Measurements from ENCODE around the gene FKBP5.
"Not testable (repeated sequence)": the region's sequence is repeated elsewhere in the genome, so short reads cannot be mapped to it uniquely, and the experiment has no call there.

Gene FKBP5

GRCh38 chr6:35605600-35605999 is 83.1 kb downstream of the FKBP5 start:
- no peak for DNase-seq

GRCh38 chr6:35603326-35604202 is 85.2 kb downstream of the FKBP5 start:
- no peak for DNase-seq

- no peak for DNase-seq
Observed at GRCh38 chr6:35602133-35602946, 86.4 kb downstream of the FKBP5 start.

- DNase-seq, result no peak
Observed at GRCh38 chr6:35601331-35602132, 87.2 kb downstream of the FKBP5 start.

GRCh38 chr6:35600659-35601125 is 88.0 kb downstream of the FKBP5 start:
- DNase-seq, result no peak

- DNase-seq, result no peak
Observed at GRCh38 chr6:35599761-35600658, 88.7 kb downstream of the FKBP5 start.

GRCh38 chr6:35598621-35599020 is 90.1 kb downstream of the FKBP5 start:
- not testable (repeated sequence) for DNase-seq

- no peak for DNase-seq
Observed at GRCh38 chr6:35596448-35597442, 92.0 kb downstream of the FKBP5 start.

GRCh38 chr6:35594503-35595186 is 94.1 kb downstream of the FKBP5 start:
- no peak for DNase-seq

- DNase-seq, result no peak
Observed at GRCh38 chr6:35592178-35592577, 96.5 kb downstream of the FKBP5 start.

GRCh38 chr6:35590622-35591066 is 98.1 kb downstream of the FKBP5 start:
- DNase-seq, result no peak

GRCh38 chr6:35589904-35590303 is 98.8 kb downstream of the FKBP5 start:
- DNase-seq, result no peak

- no peak for DNase-seq
Observed at GRCh38 chr6:35589201-35589739, 99.4 kb downstream of the FKBP5 start.

- no peak for DNase-seq
Observed at GRCh38 chr6:35587167-35587566, 101.5 kb downstream of the FKBP5 start.

GRCh38 chr6:35586542-35586941 is 102.2 kb downstream of the FKBP5 start:
- DNase-seq, result no peak

- DNase-seq, result no peak
Observed at GRCh38 chr6:35585658-35586057, 103.1 kb downstream of the FKBP5 start.

GRCh38 chr6:35583893-35584688 is 104.6 kb downstream of the FKBP5 start:
- DNase-seq, result peak; percentile 38

GRCh38 chr6:35582315-35582714 is 106.4 kb downstream of the FKBP5 start:
- DNase-seq, result no peak

GRCh38 chr6:35581633-35582032 is 107.1 kb downstream of the FKBP5 start:
- no peak for DNase-seq

Data from DMS 273 treated with DMSO at 0.1 percent for 48 hours (cell line).